ENCODE results near the gene SHFL. TPM values are rescaled to one million over a fixed set of nuclear protein-coding genes. Genes with fewer than 3 reads are reported as not detected.

The SHFL gene
- total RNA-seq, 1 donor from 2014 or later = 28.7 TPM

DNA sequence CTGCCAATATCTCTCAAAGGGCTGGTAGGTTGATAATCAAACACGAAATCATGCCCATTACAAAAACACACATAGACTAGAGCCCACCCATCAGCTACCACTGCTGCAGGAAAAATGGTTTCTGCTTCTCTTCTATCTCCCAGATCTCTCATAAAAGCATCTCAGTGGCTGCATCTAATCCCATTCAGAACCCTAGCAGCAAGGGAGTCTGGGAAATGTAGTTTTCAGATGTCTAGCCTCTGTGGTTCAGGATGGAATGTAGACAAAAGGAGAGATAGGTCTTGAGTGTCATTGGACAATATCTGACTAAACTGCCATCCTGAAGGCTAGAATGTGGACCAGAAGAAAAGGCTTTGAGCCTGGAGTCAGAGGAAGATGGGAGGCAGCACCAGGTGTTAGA is 40.7 kb upstream of the SHFL start:
- no peak overlapping the region for H3K4me3 ChIP-seq (ENCODE audit: low read depth, low read length)
- no peak for DNase-seq (ENCODE audit: low read depth)
- TF ChIP-seq, protein P1, sequence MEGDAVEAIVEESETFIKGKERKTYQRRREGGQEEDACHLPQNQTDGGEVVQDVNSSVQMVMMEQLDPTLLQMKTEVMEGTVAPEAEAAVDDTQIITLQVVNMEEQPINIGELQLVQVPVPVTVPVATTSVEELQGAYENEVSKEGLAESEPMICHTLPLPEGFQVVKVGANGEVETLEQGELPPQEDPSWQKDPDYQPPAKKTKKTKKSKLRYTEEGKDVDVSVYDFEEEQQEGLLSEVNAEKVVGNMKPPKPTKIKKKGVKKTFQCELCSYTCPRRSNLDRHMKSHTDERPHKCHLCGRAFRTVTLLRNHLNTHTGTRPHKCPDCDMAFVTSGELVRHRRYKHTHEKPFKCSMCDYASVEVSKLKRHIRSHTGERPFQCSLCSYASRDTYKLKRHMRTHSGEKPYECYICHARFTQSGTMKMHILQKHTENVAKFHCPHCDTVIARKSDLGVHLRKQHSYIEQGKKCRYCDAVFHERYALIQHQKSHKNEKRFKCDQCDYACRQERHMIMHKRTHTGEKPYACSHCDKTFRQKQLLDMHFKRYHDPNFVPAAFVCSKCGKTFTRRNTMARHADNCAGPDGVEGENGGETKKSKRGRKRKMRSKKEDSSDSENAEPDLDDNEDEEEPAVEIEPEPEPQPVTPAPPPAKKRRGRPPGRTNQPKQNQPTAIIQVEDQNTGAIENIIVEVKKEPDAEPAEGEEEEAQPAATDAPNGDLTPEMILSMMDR (conservative IDR thresholded peaks at IDR 0.05; ENCODE audit: low read depth, low read length) = no peak

DNA sequence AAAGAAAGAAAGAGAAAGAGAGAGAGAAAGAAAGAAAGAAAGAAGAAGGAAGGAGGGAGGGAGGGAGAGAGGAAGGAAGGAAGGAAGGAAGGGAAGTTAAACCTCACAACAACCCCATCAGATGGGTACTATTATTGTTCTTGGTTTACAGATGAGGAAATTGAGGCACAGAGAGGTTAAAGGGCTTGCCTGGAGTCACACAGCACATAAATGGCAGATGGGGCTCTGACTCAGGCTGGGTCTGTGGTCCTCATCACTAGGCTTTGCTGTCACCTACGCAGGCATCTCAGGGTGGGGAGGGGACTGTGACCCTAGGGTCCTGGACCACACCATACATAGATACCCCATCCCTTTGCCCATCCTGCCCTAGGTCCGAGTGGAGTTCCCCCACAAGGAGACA is 36.5 kb upstream of the SHFL start:
- TF ChIP-seq, protein P1 (conservative IDR thresholded peaks at IDR 0.05; ENCODE audit: low read depth, low read length) = no peak
- DNase-seq (ENCODE audit: low read depth) = no peak
- no peak overlapping the region for H3K4me3 ChIP-seq (ENCODE audit: low read depth, low read length)

DNA sequence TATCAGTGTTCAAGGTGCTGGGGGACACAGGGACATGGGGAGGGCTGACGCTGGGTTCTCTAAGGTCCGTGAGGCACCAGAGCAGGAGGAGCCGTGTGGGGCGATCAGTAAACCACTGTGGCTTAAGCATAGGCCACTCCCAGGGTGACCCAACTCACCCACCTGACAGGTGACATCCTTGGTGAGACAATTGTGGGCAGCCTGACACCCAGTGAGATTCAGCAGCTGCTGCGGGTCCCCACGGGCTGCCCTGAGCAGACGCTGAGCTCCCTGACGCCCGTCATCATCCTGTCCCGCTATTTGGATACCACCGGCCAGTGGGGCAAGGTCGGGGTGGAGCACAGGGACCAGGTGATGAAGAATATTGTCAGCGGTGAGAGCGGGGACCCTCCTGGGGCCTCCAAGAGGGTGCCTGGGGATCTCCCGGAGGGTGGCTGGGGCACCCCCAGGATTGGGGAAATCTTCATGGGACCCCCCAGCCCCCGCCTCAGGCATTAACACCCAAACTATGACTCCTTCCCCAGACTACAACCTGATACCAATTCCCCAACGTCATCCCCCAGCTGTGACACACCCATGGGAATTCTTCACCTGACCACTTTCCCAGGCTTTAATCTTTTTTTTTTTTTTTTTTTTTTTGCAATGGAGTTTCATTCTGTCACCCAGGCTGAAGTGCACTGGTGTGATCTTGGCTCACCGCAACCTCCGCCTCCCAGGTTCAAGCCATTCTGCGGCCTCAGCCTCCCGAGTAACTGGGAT is 33.3 kb upstream of the SHFL start:
- TF ChIP-seq, protein P1 (conservative IDR thresholded peaks at IDR 0.05; ENCODE audit: low read depth, low read length) = no peak
- DNase-seq (ENCODE audit: low read depth) = no peak

DNA sequence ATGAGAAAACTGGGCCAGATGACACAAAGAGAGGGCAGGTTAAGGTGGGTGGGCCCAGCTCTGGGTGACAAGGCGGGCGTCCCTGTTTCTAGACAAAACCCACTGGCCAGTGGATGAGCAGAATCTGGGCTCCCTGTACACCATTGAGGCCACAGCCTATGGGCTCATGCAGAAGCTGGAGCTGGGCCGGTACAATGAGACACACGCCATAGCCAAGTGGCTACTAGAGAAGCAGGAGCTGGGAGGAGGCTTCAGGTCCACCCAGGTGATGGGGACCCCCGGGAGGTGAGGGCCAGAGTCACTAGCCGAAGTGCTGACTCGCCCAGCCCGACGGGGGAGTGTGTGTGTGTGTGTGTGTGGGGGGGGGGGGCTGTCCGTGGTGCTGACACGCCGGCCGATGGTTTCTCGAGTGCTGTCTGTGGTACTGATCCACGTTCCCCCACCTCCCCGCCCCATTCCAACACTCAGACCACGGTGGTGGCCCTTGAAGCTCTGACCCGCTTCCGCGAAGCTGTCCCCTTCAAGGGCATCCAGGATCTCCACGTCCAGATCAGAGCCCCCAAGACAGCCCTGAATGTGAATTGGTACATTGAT is 24.3 kb upstream of the SHFL start:
- H3K4me3 ChIP-seq (ENCODE audit: low read depth, low read length) = no peak overlapping the region
- TF ChIP-seq, protein P1 (conservative IDR thresholded peaks at IDR 0.05; ENCODE audit: low read depth, low read length) = no peak
- no peak for DNase-seq (ENCODE audit: low read depth)

More for the DNA sequence above, 33.3 kb upstream of the SHFL start:
- H3K4me3 ChIP-seq (ENCODE audit: low read depth, low read length) = no peak overlapping the region

DNA sequence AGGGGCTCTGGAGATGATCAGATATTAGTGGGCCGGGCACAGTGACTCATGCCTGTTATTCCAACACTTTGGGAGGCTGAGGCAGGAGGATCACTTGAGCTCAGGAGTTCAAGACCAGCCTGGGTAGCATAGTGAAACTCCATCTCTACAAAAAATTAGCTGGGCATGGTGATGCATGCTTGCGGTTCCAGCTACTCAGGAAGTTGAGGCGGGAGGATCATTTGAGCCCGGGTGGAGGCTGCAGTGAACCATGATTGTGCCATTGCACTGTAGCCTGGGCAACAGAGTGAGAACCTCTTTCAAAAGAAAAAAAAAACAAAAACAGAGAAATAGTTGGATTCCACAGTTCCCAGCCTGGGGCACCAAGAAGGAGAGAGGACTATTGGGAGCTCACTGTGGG is 17.9 kb upstream of the SHFL start:
- DNase-seq (ENCODE audit: low read depth) = no peak
- H3K4me3 ChIP-seq (ENCODE audit: low read depth, low read length) = no peak overlapping the region
- TF ChIP-seq, protein P1 (conservative IDR thresholded peaks at IDR 0.05; ENCODE audit: low read depth, low read length) = no peak

DNA sequence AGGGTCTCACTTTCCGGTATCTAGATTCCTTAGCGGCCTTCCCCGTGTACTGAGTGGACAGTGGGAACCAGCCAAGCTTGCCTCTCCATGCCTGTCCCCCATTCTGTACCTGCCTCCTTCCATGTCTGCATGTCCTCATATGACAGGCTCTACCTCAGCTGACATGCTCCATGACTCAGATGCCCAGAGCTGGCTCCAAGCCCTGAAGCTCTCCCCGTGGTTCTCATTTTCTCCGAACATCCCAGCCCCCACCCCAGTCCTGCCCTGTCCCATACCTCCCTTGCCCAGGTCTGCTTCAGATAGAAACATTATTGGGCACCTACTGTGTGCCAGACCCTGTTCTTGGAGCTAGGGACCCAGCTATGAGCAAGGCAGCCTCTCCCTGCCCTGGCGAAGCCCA is 17.1 kb upstream of the SHFL start:
- H3K4me3 ChIP-seq (ENCODE audit: low read depth, low read length) = no peak overlapping the region
- TF ChIP-seq, protein P1 (conservative IDR thresholded peaks at IDR 0.05; ENCODE audit: low read depth, low read length) = no peak
- no peak for DNase-seq (ENCODE audit: low read depth)
